T-cell (primary cell): ENCODE measurements around the gene ZNF594. TPM values are rescaled to one million over a fixed set of nuclear protein-coding genes. Genes with fewer than 3 reads are reported as not detected.

ENCODE experiments used
- ATAC-seq, 4 experiments: fragments of 200-7000 bp in 3 of 4; fragments of 150-1000 bp in 1 of 4; cut with Tn5 transposase; replicated peaks in 1 of 4; 1 replicate in 3 of 4; 2 replicates in 1 of 4; pipeline ENCODE4 v1.10.0; 2021; ENCODE audit warnings: moderate library complexity in 3 of 4, mild to moderate bottlenecking in 2 of 4, moderate number of reproducible peaks in 1 of 4
- CTCF ChIA-PET, 2 donors: fragments of 300-600 bp; sonication (Branson Sonifier 250); formaldehyde crosslinking; loops; one replicate each; lab custom pipeline; 2022; ENCODE audit warnings: antibody characterized with exemption in 2 of 2; lab: Charles Lee
- POLR2A ChIA-PET, 2 donors: fragments of 300-600 bp; sonication (Branson Sonifier 250); formaldehyde crosslinking; loops; one replicate each; lab custom pipeline; 2022; ENCODE audit warnings: antibody characterized with exemption in 2 of 2; lab: Charles Lee
- DNase-seq, 35 experiments: peaks; one replicate each; pipeline versions ENCODE4 v3.0.0 to v3.0.0-alpha.2; 2013 to 2023
- H3K27ac ChIP-seq: one replicate; pipeline ENCODE4 v1.5.1; 2013; ENCODE audit warnings: low read length
- H3K27me3 ChIP-seq, 2 experiments: replicated peaks in 1 of 2; 1 replicate in 1 of 2; 2 replicates in 1 of 2; pipeline versions ENCODE4 v1.6.1 to v1.7.0; 2013; ENCODE audit warnings: low read length in 1 of 2, mixed read lengths in 1 of 2; ENCODE audit not compliant: control insufficient read depth in 2 of 2, insufficient read depth in 2 of 2; ENCODE audit errors: extremely low read depth in 1 of 2
- H3K36me3 ChIP-seq, 2 donors: 1 replicate in 1 of 2; 2 replicates in 1 of 2; pipeline versions ENCODE4 v1.6.1 to v1.7.0; 2013; ENCODE audit warnings: low read length in 1 of 2; ENCODE audit not compliant: control insufficient read depth in 2 of 2, insufficient read depth in 1 of 2; ENCODE audit errors: extremely low read depth in 1 of 2
- H3K4me1 ChIP-seq, 2 experiments: 1 replicate in 1 of 2; 2 replicates in 1 of 2; pipeline versions ENCODE4 v1.6.1 to v1.7.0; 2013; ENCODE audit warnings: low read length in 2 of 2, mixed read lengths in 1 of 2; ENCODE audit not compliant: insufficient read depth in 2 of 2, control insufficient read depth in 1 of 2; ENCODE audit errors: extremely low read depth in 1 of 2
- H3K4me3 ChIP-seq, 2 donors: 1 replicate in 1 of 2; 2 replicates in 1 of 2; pipeline versions ENCODE4 v1.5.1 to v1.7.0; 2013; ENCODE audit warnings: mild to moderate bottlenecking in 2 of 2, low read length in 1 of 2, moderate library complexity in 1 of 2; ENCODE audit not compliant: control insufficient read depth in 1 of 2; ENCODE audit errors: extremely low read depth in 1 of 2
- H3K9me3 ChIP-seq: 2 replicates; pipeline ENCODE4 v1.7.0; 2013
- H3K27ac Mint-ChIP-seq, 2 donors: one replicate each; pipeline ENCODE4 v1.8.0; 2020 to 2021; ENCODE audit warnings: mild to moderate bottlenecking in 2 of 2, mixed read lengths in 2 of 2
- H3K27me3 Mint-ChIP-seq, 2 donors: one replicate each; pipeline ENCODE4 v1.8.0; 2021 to 2022; ENCODE audit warnings: mixed read lengths in 2 of 2
- H3K36me3 Mint-ChIP-seq: one replicate; pipeline ENCODE4 v1.8.0; 2021; ENCODE audit warnings: mixed read lengths
- H3K4me1 Mint-ChIP-seq, 3 donors: one replicate each; pipeline ENCODE4 v1.8.0; 2020 to 2022; ENCODE audit warnings: mixed read lengths in 3 of 3, mild to moderate bottlenecking in 1 of 3
- H3K4me3 Mint-ChIP-seq, 3 donors: one replicate each; pipeline ENCODE4 v1.8.0; 2020 to 2022; ENCODE audit warnings: mild to moderate bottlenecking in 3 of 3, mixed read lengths in 3 of 3, moderate library complexity in 3 of 3
- H3K9me3 Mint-ChIP-seq, 3 donors: one replicate each; pipeline ENCODE4 v1.8.0; 2020 to 2022; ENCODE audit warnings: mixed read lengths in 3 of 3
- WGBS: methylation state at CpG from one replicate; pipeline ENCODE4 v1.1.5; 2013; ENCODE audit warnings: missing lambda C conversion rate; ENCODE audit not compliant: insufficient coverage; 5-methylcytosine and 5-hydroxymethylcytosine counted together
- total RNA-seq, 35 experiments: library from RNA in 6 of 35; stranded (reverse) in 6 of 35; fragments of 120-200 nt in 1 of 35; gene quantifications; one replicate each; pipeline versions ENCODE4 v1.2.1 to v1.2.4 and lab custom pipeline; 2013 to 2026

The ZNF594 gene
- total RNA-seq, 5 donors from 2014 or later (not counting 1 experiment from before 2014, with no cell fraction given): 5.5 to 23.4 (median 20.9) TPM

GRCh38 chr17:5194346-5194745 lies 2.7 kb upstream of the ZNF594 start:
- no peaks in the 10 kb centered on the region for H3K27me3 Mint-ChIP-seq
- no peaks in the 10 kb centered on the region for H3K9me3 Mint-ChIP-seq
- CTCF ChIA-PET: interaction anchor here in 1 of 2 donors (0.6 to 1.0 kb wide), 4 partner anchors 9 to 1841 kb away, joined by 3 to 5 read pairs (median 4); no protein-coding TSS in a partner anchor

GRCh38 chr17:5184288-5184687 lies 7.4 kb downstream of the ZNF594 start:
- WGBS: 84% methylated on average over 2 of the region's 2 CpGs
- H3K4me1 Mint-ChIP-seq: peaks cover 0 to 4% (median 0%) of the 10 kb centered on the region in 3 donors
- H3K4me1 ChIP-seq: peaks cover 0 to 10% of the 10 kb centered on the region in 2 experiments
- H3K4me3 ChIP-seq: no peak overlapping the region
- H3K9me3 ChIP-seq: peaks cover 12% of the 10 kb centered on the region
- no peak overlapping the region for H3K4me3 Mint-ChIP-seq
- no peaks in the 10 kb centered on the region for H3K27me3 Mint-ChIP-seq
- H3K27me3 ChIP-seq: no peaks in the 10 kb centered on the region
- CTCF ChIA-PET: no interaction called here
- peaks cover 66% of the 10 kb centered on the region for H3K36me3 Mint-ChIP-seq
- DNase-seq: peak in 28 of 35 experiments; percentile 10 to 71 (median 36)
- POLR2A ChIA-PET: no interaction called here
- peaks cover 14 to 66% (median 46%) of the 10 kb centered on the region in 3 donors for H3K9me3 Mint-ChIP-seq
- H3K27ac Mint-ChIP-seq: no peak overlapping the region
- no peak overlapping the region for H3K27ac ChIP-seq
- H3K36me3 ChIP-seq: peaks cover 0 to 6% of the 10 kb centered on the region in 2 donors
- ATAC-seq: peak in 2 of 4 experiments; percentile 11 to 22

More at GRCh38 chr17:5194346-5194745, 2.7 kb upstream of the ZNF594 start:
- Mint-ChIP-seq H3K4me3 (no peak overlapping the region), H3K36me3 (peaks cover 11% of the 10 kb centered on the region), H3K4me1 (peaks cover 36 to 43% (median 43%) of the 10 kb centered on the region in 3 donors), H3K27ac (no peak overlapping the region)
- ATAC-seq (no peak), DNase-seq (no peak)
- peaks cover 9 to 36% of the 10 kb centered on the region in 2 experiments for H3K4me1 ChIP-seq
- H3K27ac ChIP-seq: no peak overlapping the region
- peaks cover 0 to 3% of the 10 kb centered on the region in 2 donors for H3K36me3 ChIP-seq
- POLR2A ChIA-PET: no interaction called here
- no CpG with 5 or more reads among the region's 2 CpGs for WGBS
- no peaks in the 10 kb centered on the region for H3K9me3 ChIP-seq
- H3K27me3 ChIP-seq: no peaks in the 10 kb centered on the region
- H3K4me3 ChIP-seq: no peak overlapping the region

- peaks cover 15% of the 10 kb centered on the region for H3K9me3 ChIP-seq
- ChIA-PET POLR2A (no interaction called here), CTCF (no interaction called here)
- peaks cover 0 to 6% of the 10 kb centered on the region in 2 donors for H3K36me3 ChIP-seq
- H3K4me3 Mint-ChIP-seq: peak overlapping the region in 1 of 3 donors; percentile 16
- H3K27me3 Mint-ChIP-seq: no peaks in the 10 kb centered on the region
- DNase-seq: no peak
- no peaks in the 10 kb centered on the region for H3K27me3 ChIP-seq
- H3K36me3 Mint-ChIP-seq: peaks cover 69% of the 10 kb centered on the region
- no peak overlapping the region for H3K27ac ChIP-seq
- H3K27ac Mint-ChIP-seq: no peak overlapping the region
- H3K4me1 ChIP-seq: peaks cover 0 to 10% of the 10 kb centered on the region in 2 experiments
- peaks cover 0 to 4% (median 0%) of the 10 kb centered on the region in 3 donors for H3K4me1 Mint-ChIP-seq
- no peak overlapping the region for H3K4me3 ChIP-seq
- peaks cover 14 to 70% (median 49%) of the 10 kb centered on the region in 3 donors for H3K9me3 Mint-ChIP-seq
- no peak for ATAC-seq
These were observed 8.3 kb downstream of the ZNF594 start for GRCh38 chr17:5183410-5183793.

- no peaks in the 10 kb centered on the region for H3K27me3 ChIP-seq
- H3K9me3 ChIP-seq: peaks cover 16% of the 10 kb centered on the region
- H3K27ac ChIP-seq: no peak overlapping the region
- DNase-seq (no peak), ATAC-seq (no peak)
- no peak overlapping the region for H3K4me3 ChIP-seq
- H3K36me3 ChIP-seq: peaks cover 0 to 6% of the 10 kb centered on the region in 2 donors
- ChIA-PET CTCF (no interaction called here), POLR2A (interaction anchor here in 1 of 2 donors (0.6 kb wide), 1 partner anchor 14 kb away, joined by 3 read pairs; no protein-coding TSS in a partner anchor)
- peak overlapping the region in 1 of 3 donors; percentile 16 for H3K4me3 Mint-ChIP-seq
- no peaks in the 10 kb centered on the region for H3K27me3 Mint-ChIP-seq
- peaks cover 14 to 68% (median 49%) of the 10 kb centered on the region in 3 donors for H3K9me3 Mint-ChIP-seq
- no CpG with 5 or more reads among the region's 6 CpGs for WGBS
- H3K4me1 ChIP-seq: peaks cover 0 to 10% of the 10 kb centered on the region in 2 experiments
- no peak overlapping the region for H3K27ac Mint-ChIP-seq
- peaks cover 63% of the 10 kb centered on the region for H3K36me3 Mint-ChIP-seq
- H3K4me1 Mint-ChIP-seq: peaks cover 0 to 2% (median 0%) of the 10 kb centered on the region in 3 donors
These were observed 8.9 kb downstream of the ZNF594 start for GRCh38 chr17:5182597-5183409.

GRCh38 chr17:5181509-5182305 lies 10.0 kb downstream of the ZNF594 start:
- Histone ChIP-seq H3K27ac (no peak overlapping the region), H3K9me3 (peaks cover 16% of the 10 kb centered on the region), H3K4me1 (peaks cover 0 to 10% of the 10 kb centered on the region in 2 experiments), H3K36me3 (no peaks in the 10 kb centered on the region), H3K27me3 (no peaks in the 10 kb centered on the region), H3K4me3 (no peak overlapping the region)
- Mint-ChIP-seq H3K27me3 (no peaks in the 10 kb centered on the region), H3K4me1 (peaks cover 0 to 2% (median 0%) of the 10 kb centered on the region in 3 donors), H3K36me3 (peaks cover 56% of the 10 kb centered on the region), H3K9me3 (peaks cover 9 to 62% (median 42%) of the 10 kb centered on the region in 3 donors), H3K4me3 (peak overlapping the region in 1 of 3 donors; percentile 19), H3K27ac (no peak overlapping the region)
- ChIA-PET POLR2A (interaction anchor here (0.6 kb wide), 2 partner anchors 15 to 132 kb away, joined by 3 to 5 read pairs; no protein-coding TSS in a partner anchor), CTCF (interaction anchor here in 1 of 2 donors (0.6 kb wide), 1 partner anchor 1485 kb away, joined by 3 read pairs; no protein-coding TSS in a partner anchor)
- no peak for DNase-seq
- no CpG with 5 or more reads among the region's 10 CpGs for WGBS
- no peak for ATAC-seq

DNA sequence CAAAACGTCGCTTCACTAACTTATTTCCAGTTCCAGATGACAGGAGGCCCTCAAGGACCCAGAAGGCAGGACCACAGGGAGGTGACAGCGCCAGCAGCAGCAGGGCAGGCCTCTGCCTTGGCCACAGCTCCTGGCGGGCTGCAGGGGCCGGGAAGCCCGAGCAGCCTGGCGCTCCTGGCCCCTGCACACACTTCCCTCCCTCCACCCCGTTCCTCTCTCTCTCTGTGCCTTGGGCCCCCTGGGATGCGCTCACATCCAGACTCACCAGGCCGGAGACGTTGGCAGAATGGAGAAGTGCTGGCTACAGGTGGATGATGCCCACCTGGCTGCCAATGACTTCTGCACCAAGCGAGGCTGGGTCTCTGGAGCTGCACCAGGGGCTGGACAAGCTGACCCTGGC lies 12.7 kb downstream of the ZNF594 start:
- no peaks in the 10 kb centered on the region for H3K4me1 Mint-ChIP-seq
- ChIA-PET POLR2A (no interaction called here), CTCF (no interaction called here)
- peaks cover 57% of the 10 kb centered on the region for H3K36me3 Mint-ChIP-seq
- Histone ChIP-seq H3K4me1 (no peaks in the 10 kb centered on the region), H3K27me3 (no peaks in the 10 kb centered on the region), H3K4me3 (no peak overlapping the region), H3K9me3 (peaks cover 13% of the 10 kb centered on the region), H3K27ac (no peak overlapping the region), H3K36me3 (no peaks in the 10 kb centered on the region)
- H3K9me3 Mint-ChIP-seq: peaks cover 4 to 52% (median 40%) of the 10 kb centered on the region in 3 donors
- ATAC-seq (no peak), DNase-seq (no peak)
- no peak overlapping the region for H3K27ac Mint-ChIP-seq
- no peak overlapping the region for H3K4me3 Mint-ChIP-seq
- WGBS: 100% methylated on average over 11 of the region's 12 CpGs
- no peaks in the 10 kb centered on the region for H3K27me3 Mint-ChIP-seq
